K562 treated with DMSO at 1 percent for 24 hours (cell line): ENCODE results near the gene STN1. TPM values are rescaled to one million over a fixed set of nuclear protein-coding genes. Genes with fewer than 3 reads are reported as not detected.

Experiments used
- total RNA-seq: library from RNA; unstranded; fragments of 300-600 nt; gene quantifications from 2 replicates; pipeline ENCODE4 v1.2.3, GENCODE V29; 2022; ENCODE audit warnings: low read depth; ENCODE audit not compliant: insufficient read depth

Gene STN1
- 18.4 and 18.5 TPM in 2 replicates for total RNA-seq

DNA sequence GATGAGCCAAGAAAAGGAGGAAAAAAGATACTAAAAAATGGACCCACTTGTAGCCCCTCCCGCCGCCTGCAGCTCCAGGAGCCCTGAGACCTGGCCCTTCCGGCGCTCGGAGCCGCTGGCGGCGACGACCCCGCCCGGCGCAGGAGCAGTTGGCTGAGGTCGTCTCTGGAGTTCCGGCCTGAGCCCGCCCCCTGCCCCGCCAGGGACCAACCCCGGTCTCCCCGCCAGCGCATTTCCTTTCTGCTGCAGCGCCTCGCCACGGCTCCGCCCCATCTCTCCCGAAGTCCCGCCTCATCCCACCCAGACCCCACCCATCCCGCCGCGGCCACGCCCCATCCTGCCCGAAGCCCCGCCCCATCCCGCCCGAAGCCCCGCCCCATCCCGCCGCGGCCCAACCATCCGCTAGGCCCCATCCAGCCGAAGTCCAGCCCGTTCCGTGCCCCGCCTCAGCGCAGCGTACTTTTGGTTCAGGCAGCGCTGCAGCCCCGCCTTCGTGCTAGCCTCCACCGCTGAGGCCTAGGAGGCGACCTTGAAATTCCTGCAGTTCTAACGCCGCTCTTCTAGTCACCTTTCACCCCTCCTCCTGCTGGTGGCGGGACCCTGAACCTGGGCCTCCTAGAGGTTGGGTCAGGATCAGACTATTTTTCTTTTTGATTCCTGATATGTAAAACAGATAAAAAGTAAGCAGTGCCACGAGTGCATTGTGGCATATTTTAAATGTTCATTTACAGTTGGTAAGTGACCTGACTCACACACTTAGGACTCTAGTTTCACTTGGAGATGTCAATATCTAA is at the start of gene STN1:
STN1 (minus strand) TSS at position 132 of the 794 bp plus-strand sequence. CDS start 590 bp downstream, outside the sequence.

GRCh38 chr10:103966671-103967447 is 48.9 kb upstream of the STN1 start, which contains the start of gene SLK:
TSS of gene SLK (plus strand) at chr10:103967140. CDS start at chr10:103967746, 606 bp downstream.

DNA sequence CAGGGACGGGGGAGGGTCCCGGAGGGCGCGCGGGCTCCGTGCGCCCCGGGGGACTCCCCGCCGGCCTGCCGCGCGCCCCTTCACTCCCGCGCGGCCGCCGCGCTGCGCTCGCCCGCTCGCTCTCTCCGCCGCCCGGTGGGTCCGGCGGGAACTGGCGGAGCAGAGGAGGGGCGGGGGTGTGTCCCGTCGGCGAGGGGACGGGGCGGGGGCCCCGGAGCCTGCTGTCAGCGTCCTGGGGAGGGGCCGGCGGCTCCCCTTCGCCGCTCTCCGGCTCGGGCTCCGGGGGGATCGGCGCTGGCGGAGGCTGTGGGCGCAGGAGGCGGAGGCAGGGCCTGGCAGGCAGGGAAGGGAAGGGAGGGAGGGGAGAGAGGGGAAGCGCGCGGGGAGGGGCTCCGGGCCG is 62.6 kb downstream of the STN1 start, which contains the start of gene SH3PXD2A:
SH3PXD2A (minus strand) TSS at position 153 of the 400 bp plus-strand sequence. CDS start 310 bp downstream, outside the sequence.

Other genes with a start within 250 kb of the STN1 start
- 1.6 TPM in 2 replicates for gene SH3PXD2A, start 62.6 kb downstream of the STN1 start, total RNA-seq
- 13.1 and 16.1 TPM in 2 replicates for gene SLK, start 49.0 kb upstream of the STN1 start, total RNA-seq
- gene COL17A1, start 167.7 kb upstream of the STN1 start, total RNA-seq: not detected in 2 replicates
- gene SFR1, start 204.0 kb upstream of the STN1 start, total RNA-seq: 4.4 and 4.6 TPM in 2 replicates